GM12878 (cell line): ENCODE results near the gene KIF2C. TPM values are rescaled to one million over a fixed set of nuclear protein-coding genes. Genes with fewer than 3 reads are reported as not detected.
A peak's percentile ranks its signal among the peaks of the same experiment; 100 is the strongest.

Experiments
- BACH1 ChIP-seq: fragments of 450-650 bp; IDR thresholded peaks from 2 replicates; pipeline ENCODE4 v1.6.1; 2017; ENCODE audit warnings: mild to moderate bottlenecking, borderline replicate concordance
- ETV6 ChIP-seq, 2 experiments: fragments of 450-650 bp in 1 of 2; IDR thresholded peaks in 1 of 2; conservative IDR thresholded peaks in 1 of 2; 2 replicates each; pipeline ENCODE4 v1.6.1; 2014; ENCODE audit warnings: antibody characterized with exemption in 1 of 2, borderline replicate concordance in 1 of 2, low read depth in 1 of 2, mild to moderate bottlenecking in 1 of 2, moderate library complexity in 1 of 2
- FOXM1 ChIP-seq: IDR thresholded peaks from 2 replicates; pipeline ENCODE4 v1.6.1; 2012; ENCODE audit warnings: low read depth, mild to moderate bottlenecking, inconsistent platforms, low read length, moderate library complexity
- HDAC2 ChIP-seq: fragments of 200-600 bp; sonication (generic); IDR thresholded peaks from 2 replicates; pipeline ENCODE4 v1.6.1; 2017
- IRF5 ChIP-seq: fragments of 450-650 bp; IDR thresholded peaks from 2 replicates; pipeline ENCODE4 v1.6.1; 2017; ENCODE audit warnings: borderline replicate concordance
- NR2C1 ChIP-seq: fragments of 450-650 bp; IDR thresholded peaks from 2 replicates; pipeline ENCODE4 v1.6.1; 2017; ENCODE audit warnings: antibody characterized with exemption, mild to moderate bottlenecking, moderate library complexity
- PML ChIP-seq: IDR thresholded peaks from 2 replicates; pipeline ENCODE4 v1.6.1; 2012; ENCODE audit warnings: low read length, inconsistent platforms
- POU2F2 ChIP-seq: IDR thresholded peaks from 3 replicates; pipeline ENCODE4 v1.6.1; 2011; ENCODE audit warnings: low read depth, mild to moderate bottlenecking, low read length, borderline replicate concordance
- RCOR1 ChIP-seq: conservative IDR thresholded peaks from 2 replicates; pipeline ENCODE4 v1.6.1; 2012; ENCODE audit warnings: low read depth, low read length, improper control_type of control experiment
- SMAD1 ChIP-seq: fragments of 450-650 bp; IDR thresholded peaks from 2 replicates; pipeline ENCODE4 v1.6.1; 2018; ENCODE audit warnings: mild to moderate bottlenecking, low read depth; ENCODE audit not compliant: partially characterized antibody
- SMAD5 ChIP-seq: IDR thresholded peaks from 2 replicates; pipeline ENCODE4 v1.6.1; 2016; ENCODE audit warnings: antibody characterized with exemption, low read depth
- SP1 ChIP-seq: IDR thresholded peaks from one replicate; pipeline ENCODE4 v1.6.1; 2011; ENCODE audit warnings: low read depth, low read length
- ZBTB40 ChIP-seq: fragments of 450-650 bp; IDR thresholded peaks from 2 replicates; pipeline ENCODE4 v1.6.1; 2016; ENCODE audit warnings: mild to moderate bottlenecking, moderate library complexity, borderline replicate concordance
- polyA plus RNA-seq, 11 experiments: library from polyadenylated mRNA; depleted of rRNA in 4 of 11; unstranded in 6 of 11; stranded (reverse) in 5 of 11; fragments of >200 nt; fragmentation: Nextera tagmentation in 4 of 11; fragmentation: Illumina TruSeq in 1 of 11; extraction: Ambion mirVana in 4 of 11; extraction: Trizol in 1 of 11; gene quantifications; 1 replicate in 1 of 11; 2 replicates in 10 of 11; pipeline versions ENCODE4 v1.2.1 to v1.2.3, GENCODE V29; 2011 to 2016; ENCODE audit warnings: inconsistent platforms in 2 of 11, missing spikeins in 2 of 11, low read depth in 1 of 11
- total RNA-seq, 4 experiments: library from RNA; depleted of rRNA in 3 of 4; stranded (reverse); fragments of >200 nt in 3 of 4; fragmentation: Illumina TruSeq in 1 of 4; extraction: Trizol in 1 of 4; gene quantifications; 2 replicates each; pipeline versions ENCODE4 v1.2.1 to v1.2.3, GENCODE V29; 2013 to 2021
- TF ChIP-seq, protein P1 (sequence below): IDR thresholded peaks from 2 replicates; pipeline ENCODE4 v1.6.1; 2011; ENCODE audit warnings: mild to moderate bottlenecking, low read depth, low read length, moderate library complexity; ENCODE audit not compliant: insufficient replicate concordance
- TF ChIP-seq, protein P2 (sequence below): IDR thresholded peaks from 2 replicates; pipeline ENCODE4 v1.6.1; 2012; ENCODE audit warnings: low read length, inconsistent platforms
- TF ChIP-seq, protein P3 (sequence below): IDR thresholded peaks from 2 replicates; pipeline ENCODE4 v1.6.1; 2012; ENCODE audit warnings: low read depth, low read length, improper control_type of control experiment
- TF ChIP-seq, protein P4 (sequence below): fragments of 450-650 bp; IDR thresholded peaks from 2 replicates; pipeline ENCODE4 v1.6.1; 2017; ENCODE audit warnings: mild to moderate bottlenecking, moderate library complexity

Gene KIF2C
- total and polyA plus RNA-seq, 10 of the 15 experiments (the other 5 are each of a cell fraction or from before 2014, with no cell fraction given): 42.3 to 104 (median 83.8) TPM

- TF ChIP-seq ZBTB40: no peak
- no peak for TF ChIP-seq FOXM1
- no peak for TF ChIP-seq HDAC2
- TF ChIP-seq SP1: no peak
- TF ChIP-seq IRF5: no peak
- peak; percentile 44; the same call in 1 of the 2 replicates for TF ChIP-seq BACH1
- TF ChIP-seq, protein P1, sequence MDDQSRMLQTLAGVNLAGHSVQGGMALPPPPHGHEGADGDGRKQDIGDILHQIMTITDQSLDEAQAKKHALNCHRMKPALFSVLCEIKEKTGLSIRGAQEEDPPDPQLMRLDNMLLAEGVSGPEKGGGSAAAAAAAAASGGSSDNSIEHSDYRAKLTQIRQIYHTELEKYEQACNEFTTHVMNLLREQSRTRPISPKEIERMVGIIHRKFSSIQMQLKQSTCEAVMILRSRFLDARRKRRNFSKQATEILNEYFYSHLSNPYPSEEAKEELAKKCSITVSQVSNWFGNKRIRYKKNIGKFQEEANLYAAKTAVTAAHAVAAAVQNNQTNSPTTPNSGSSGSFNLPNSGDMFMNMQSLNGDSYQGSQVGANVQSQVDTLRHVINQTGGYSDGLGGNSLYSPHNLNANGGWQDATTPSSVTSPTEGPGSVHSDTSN: no peak
- TF ChIP-seq RCOR1: no peak
- peak; percentile 43; the same call in 1 of the 3 replicates for TF ChIP-seq POU2F2
- TF ChIP-seq SMAD1: no peak
- no peak for TF ChIP-seq NR2C1
- no peak for TF ChIP-seq PML
- TF ChIP-seq, protein P2, sequence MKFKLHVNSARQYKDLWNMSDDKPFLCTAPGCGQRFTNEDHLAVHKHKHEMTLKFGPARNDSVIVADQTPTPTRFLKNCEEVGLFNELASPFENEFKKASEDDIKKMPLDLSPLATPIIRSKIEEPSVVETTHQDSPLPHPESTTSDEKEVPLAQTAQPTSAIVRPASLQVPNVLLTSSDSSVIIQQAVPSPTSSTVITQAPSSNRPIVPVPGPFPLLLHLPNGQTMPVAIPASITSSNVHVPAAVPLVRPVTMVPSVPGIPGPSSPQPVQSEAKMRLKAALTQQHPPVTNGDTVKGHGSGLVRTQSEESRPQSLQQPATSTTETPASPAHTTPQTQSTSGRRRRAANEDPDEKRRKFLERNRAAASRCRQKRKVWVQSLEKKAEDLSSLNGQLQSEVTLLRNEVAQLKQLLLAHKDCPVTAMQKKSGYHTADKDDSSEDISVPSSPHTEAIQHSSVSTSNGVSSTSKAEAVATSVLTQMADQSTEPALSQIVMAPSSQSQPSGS: no peak
- TF ChIP-seq, protein P3, sequence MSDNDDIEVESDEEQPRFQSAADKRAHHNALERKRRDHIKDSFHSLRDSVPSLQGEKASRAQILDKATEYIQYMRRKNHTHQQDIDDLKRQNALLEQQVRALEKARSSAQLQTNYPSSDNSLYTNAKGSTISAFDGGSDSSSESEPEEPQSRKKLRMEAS: no peak; the same call in 1 of the 2 replicates
- TF ChIP-seq, protein P4, sequence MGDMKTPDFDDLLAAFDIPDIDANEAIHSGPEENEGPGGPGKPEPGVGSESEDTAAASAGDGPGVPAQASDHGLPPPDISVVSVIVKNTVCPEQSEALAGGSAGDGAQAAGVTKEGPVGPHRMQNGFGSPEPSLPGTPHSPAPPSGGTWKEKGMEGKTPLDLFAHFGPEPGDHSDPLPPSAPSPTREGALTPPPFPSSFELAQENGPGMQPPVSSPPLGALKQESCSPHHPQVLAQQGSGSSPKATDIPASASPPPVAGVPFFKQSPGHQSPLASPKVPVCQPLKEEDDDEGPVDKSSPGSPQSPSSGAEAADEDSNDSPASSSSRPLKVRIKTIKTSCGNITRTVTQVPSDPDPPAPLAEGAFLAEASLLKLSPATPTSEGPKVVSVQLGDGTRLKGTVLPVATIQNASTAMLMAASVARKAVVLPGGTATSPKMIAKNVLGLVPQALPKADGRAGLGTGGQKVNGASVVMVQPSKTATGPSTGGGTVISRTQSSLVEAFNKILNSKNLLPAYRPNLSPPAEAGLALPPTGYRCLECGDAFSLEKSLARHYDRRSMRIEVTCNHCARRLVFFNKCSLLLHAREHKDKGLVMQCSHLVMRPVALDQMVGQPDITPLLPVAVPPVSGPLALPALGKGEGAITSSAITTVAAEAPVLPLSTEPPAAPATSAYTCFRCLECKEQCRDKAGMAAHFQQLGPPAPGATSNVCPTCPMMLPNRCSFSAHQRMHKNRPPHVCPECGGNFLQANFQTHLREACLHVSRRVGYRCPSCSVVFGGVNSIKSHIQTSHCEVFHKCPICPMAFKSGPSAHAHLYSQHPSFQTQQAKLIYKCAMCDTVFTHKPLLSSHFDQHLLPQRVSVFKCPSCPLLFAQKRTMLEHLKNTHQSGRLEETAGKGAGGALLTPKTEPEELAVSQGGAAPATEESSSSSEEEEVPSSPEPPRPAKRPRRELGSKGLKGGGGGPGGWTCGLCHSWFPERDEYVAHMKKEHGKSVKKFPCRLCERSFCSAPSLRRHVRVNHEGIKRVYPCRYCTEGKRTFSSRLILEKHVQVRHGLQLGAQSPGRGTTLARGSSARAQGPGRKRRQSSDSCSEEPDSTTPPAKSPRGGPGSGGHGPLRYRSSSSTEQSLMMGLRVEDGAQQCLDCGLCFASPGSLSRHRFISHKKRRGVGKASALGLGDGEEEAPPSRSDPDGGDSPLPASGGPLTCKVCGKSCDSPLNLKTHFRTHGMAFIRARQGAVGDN: peak; percentile 55; the same call in 1 of the 2 replicates
- TF ChIP-seq ETV6 (conservative IDR thresholded peaks at IDR 0.05 in 1 of 2, IDR thresholded peaks at IDR 0.05 in 1 of 2; ENCODE audit: borderline replicate concordance in 1 of 2, low read depth in 1 of 2): peak in 1 of 2 experiments; percentile 46; a peak in 2 of 4 replicates
- TF ChIP-seq SMAD5: no peak
Measured at GRCh38 chr1:44810101-44810761, 70.6 kb downstream of the KIF2C start (continued).
